MM.1S (cell line): ENCODE measurements around the gene KRT38.
"Not testable (repeated sequence)": the region's sequence is repeated elsewhere in the genome, so short reads cannot be mapped to it uniquely, and the experiment has no call there.

Experiments used
- DNase-seq: peaks from one replicate; pipeline ENCODE4 v3.0.0-alpha.2; 2015
- H2AFZ ChIP-seq: fragments of 300-600 bp; sonication (generic); 2 replicates; pipeline ENCODE4 v1.6.0; 2016; ENCODE audit warnings: antibody characterized with exemption, low read length
- H3F3A ChIP-seq: fragments of 300-600 bp; sonication (generic); 2 replicates; pipeline ENCODE4 v1.6.1; 2016; ENCODE audit warnings: mild to moderate bottlenecking, antibody characterized with exemption, low read length, moderate library complexity, mixed read lengths; ENCODE audit not compliant: insufficient read depth
- H3K27ac ChIP-seq: fragments of 300-600 bp; sonication (generic); 2 replicates; pipeline ENCODE4 v1.5.1; 2016; ENCODE audit warnings: mild to moderate bottlenecking, low read length
- H3K27me3 ChIP-seq: fragments of 300-600 bp; sonication (generic); replicated peaks from 2 replicates; pipeline ENCODE4 v1.6.0; 2016; ENCODE audit warnings: low read length; ENCODE audit not compliant: insufficient read depth
- H3K36me3 ChIP-seq: fragments of 300-600 bp; sonication (generic); replicated peaks from 2 replicates; pipeline ENCODE4 v1.6.1; 2016; ENCODE audit warnings: mild to moderate bottlenecking, low read length, mixed read lengths; ENCODE audit not compliant: insufficient read depth
- H3K4me1 ChIP-seq: fragments of 300-600 bp; sonication (generic); 2 replicates; pipeline ENCODE4 v1.6.1; 2016; ENCODE audit warnings: low read length, mixed read lengths
- H3K4me2 ChIP-seq: fragments of 300-600 bp; sonication (generic); 2 replicates; pipeline ENCODE4 v1.6.0; 2016; ENCODE audit warnings: low read depth, low read length
- H3K4me3 ChIP-seq: fragments of 300-600 bp; sonication (generic); 2 replicates; pipeline ENCODE4 v1.5.1; 2016; ENCODE audit warnings: low read length, mixed read lengths
- H3K79me2 ChIP-seq: fragments of 300-600 bp; sonication (generic); 2 replicates; pipeline ENCODE4 v1.6.1; 2016; ENCODE audit warnings: mixed run types, low read length, mixed read lengths
- H3K9ac ChIP-seq: fragments of 300-600 bp; sonication (generic); 2 replicates; pipeline ENCODE4 v1.6.1; 2016; ENCODE audit warnings: low read length, mixed read lengths
- H3K9me2 ChIP-seq: fragments of 300-600 bp; sonication (generic); replicated peaks from 2 replicates; pipeline ENCODE4 v1.6.1; 2016; ENCODE audit warnings: mild to moderate bottlenecking, low read length, mixed read lengths; ENCODE audit not compliant: insufficient read depth
- H3K9me3 ChIP-seq: fragments of 300-600 bp; sonication (generic); replicated peaks from 2 replicates; pipeline ENCODE4 v1.6.1; 2016; ENCODE audit warnings: mild to moderate bottlenecking, low read length, mixed read lengths; ENCODE audit not compliant: insufficient read depth
- H4K20me1 ChIP-seq: fragments of 300-600 bp; sonication (generic); 2 replicates; pipeline ENCODE4 v1.6.1; 2016; ENCODE audit warnings: mild to moderate bottlenecking, low read length, moderate library complexity, mixed read lengths; ENCODE audit not compliant: insufficient read depth
- EZH2 ChIP-seq: fragments of 300-600 bp; sonication (generic); optimal IDR thresholded peaks from 2 replicates; pipeline ENCODE3; 2017; ENCODE audit warnings: low read depth, mild to moderate bottlenecking, antibody characterized with exemption, low read length, mixed read lengths
- EZH2phosphoT487 ChIP-seq: fragments of 300-600 bp; sonication (generic); IDR thresholded peaks from 2 replicates; pipeline ENCODE4 v1.6.1; 2018; ENCODE audit warnings: antibody characterized with exemption, low read length
- TF ChIP-seq, protein P1 (sequence below): fragments of 300-600 bp; sonication (generic); IDR thresholded peaks from 2 replicates; pipeline ENCODE4 v1.5.1; 2016; ENCODE audit warnings: antibody characterized with exemption, low read length, mixed read lengths

KRT38 gene

DNA sequence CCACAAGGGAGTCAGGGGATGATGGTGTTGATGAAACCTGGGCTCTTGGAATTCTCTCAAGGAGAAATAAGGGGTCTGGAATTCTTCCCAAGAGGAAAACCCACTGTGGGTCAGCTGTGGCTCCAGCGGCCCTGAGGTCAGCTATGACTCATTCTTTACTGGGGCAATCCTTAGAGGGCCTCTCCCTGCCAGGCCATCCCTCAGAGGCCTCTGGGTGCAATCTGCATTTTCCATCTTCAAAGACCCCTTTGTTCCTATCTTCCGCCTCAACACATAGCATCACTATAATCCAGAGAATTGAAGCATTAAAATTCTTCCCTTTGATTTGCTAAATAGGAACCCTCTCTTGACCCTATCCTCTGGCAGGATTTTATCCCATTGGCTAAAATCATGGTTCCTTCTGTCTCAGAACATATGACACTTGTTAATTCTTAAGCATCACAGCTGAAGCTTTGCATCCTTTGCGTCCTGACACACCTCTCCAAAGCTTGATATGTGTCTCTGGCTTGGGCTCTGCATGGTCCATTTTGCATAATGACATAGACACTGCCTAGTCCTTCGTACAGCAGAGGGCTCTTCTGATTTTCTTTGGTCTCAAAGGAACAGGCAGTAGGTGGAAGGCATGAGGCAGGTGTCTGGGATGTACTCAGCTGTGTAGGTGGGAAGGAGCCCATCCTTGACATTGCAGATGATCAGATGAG, 12.0 kb downstream of the KRT38 start:
- H3K4me3 ChIP-seq = no peak overlapping the region
- H3K9ac ChIP-seq = no peak overlapping the region
- H3K4me1 ChIP-seq = no peaks in the 10 kb centered on the region
- no peaks in the 10 kb centered on the region for H3K9me2 ChIP-seq
- no peak for TF ChIP-seq EZH2
- TF ChIP-seq EZH2phosphoT487 = no peak
- TF ChIP-seq, protein P1, sequence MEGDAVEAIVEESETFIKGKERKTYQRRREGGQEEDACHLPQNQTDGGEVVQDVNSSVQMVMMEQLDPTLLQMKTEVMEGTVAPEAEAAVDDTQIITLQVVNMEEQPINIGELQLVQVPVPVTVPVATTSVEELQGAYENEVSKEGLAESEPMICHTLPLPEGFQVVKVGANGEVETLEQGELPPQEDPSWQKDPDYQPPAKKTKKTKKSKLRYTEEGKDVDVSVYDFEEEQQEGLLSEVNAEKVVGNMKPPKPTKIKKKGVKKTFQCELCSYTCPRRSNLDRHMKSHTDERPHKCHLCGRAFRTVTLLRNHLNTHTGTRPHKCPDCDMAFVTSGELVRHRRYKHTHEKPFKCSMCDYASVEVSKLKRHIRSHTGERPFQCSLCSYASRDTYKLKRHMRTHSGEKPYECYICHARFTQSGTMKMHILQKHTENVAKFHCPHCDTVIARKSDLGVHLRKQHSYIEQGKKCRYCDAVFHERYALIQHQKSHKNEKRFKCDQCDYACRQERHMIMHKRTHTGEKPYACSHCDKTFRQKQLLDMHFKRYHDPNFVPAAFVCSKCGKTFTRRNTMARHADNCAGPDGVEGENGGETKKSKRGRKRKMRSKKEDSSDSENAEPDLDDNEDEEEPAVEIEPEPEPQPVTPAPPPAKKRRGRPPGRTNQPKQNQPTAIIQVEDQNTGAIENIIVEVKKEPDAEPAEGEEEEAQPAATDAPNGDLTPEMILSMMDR = no peak
- no peaks in the 10 kb centered on the region for H3K9me3 ChIP-seq
- H4K20me1 ChIP-seq = no peaks in the 10 kb centered on the region
- H3F3A ChIP-seq = no peaks in the 10 kb centered on the region
- H2AFZ ChIP-seq = no peak overlapping the region
- no peaks in the 10 kb centered on the region for H3K36me3 ChIP-seq
- no peak overlapping the region for H3K4me2 ChIP-seq
- H3K27me3 ChIP-seq = no peaks in the 10 kb centered on the region
- no peak for DNase-seq
- no peaks in the 10 kb centered on the region for H3K79me2 ChIP-seq
- no peak overlapping the region for H3K27ac ChIP-seq

DNA sequence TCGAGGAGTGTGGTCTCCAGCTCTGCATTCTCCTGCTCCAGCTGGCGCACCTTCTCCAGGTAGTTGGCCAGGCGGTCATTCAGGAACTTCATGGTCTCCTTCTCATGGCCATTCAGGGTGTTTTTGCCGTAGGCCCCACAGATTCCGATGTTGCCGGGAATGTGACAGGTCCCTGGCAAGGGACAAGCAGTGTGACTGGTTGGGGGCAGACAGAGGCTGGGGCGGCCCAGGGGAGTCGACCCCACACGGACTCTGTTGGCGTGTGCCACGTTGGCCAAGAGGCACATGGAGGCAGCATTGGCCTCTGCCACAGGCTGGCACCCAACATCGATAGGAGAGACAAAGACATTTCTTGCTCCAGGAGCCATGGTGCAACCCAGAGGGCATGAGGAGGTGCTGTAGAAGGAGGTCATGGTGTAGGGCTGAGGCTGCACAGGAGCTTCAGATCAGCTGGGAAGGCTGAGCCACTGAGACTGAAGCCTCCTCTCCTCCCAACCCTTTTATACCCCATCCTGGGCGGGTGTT, 16.6 kb downstream of the KRT38 start, which contains the start of gene KRT37:
Gene KRT37 (minus strand): TSS at position 475 of the 525 bp plus-strand sequence. CDS start 62 bp downstream, at position 413.
- no peaks in the 10 kb centered on the region for H3K9me2 ChIP-seq
- H3K4me1 ChIP-seq = no peaks in the 10 kb centered on the region
- no peak for TF ChIP-seq EZH2phosphoT487
- TF ChIP-seq, protein P1 = no peak
- TF ChIP-seq EZH2 = no peak
- H3K36me3 ChIP-seq = no peaks in the 10 kb centered on the region
- DNase-seq = no peak
- H3K27me3 ChIP-seq = no peaks in the 10 kb centered on the region
- no peaks in the 10 kb centered on the region for H3F3A ChIP-seq
- no peak within 1 kb of the TSS for H3K4me2 ChIP-seq
- H3K27ac ChIP-seq = no peak within 1 kb of the TSS
- no peaks in the 10 kb centered on the region for H4K20me1 ChIP-seq
- H2AFZ ChIP-seq = no peak within 1 kb of the TSS
- no peaks in the 10 kb centered on the region for H3K9me3 ChIP-seq
- no peak within 1 kb of the TSS for H3K4me3 ChIP-seq
- H3K79me2 ChIP-seq = no peaks in the 10 kb centered on the region
- no peak within 1 kb of the TSS for H3K9ac ChIP-seq

DNA sequence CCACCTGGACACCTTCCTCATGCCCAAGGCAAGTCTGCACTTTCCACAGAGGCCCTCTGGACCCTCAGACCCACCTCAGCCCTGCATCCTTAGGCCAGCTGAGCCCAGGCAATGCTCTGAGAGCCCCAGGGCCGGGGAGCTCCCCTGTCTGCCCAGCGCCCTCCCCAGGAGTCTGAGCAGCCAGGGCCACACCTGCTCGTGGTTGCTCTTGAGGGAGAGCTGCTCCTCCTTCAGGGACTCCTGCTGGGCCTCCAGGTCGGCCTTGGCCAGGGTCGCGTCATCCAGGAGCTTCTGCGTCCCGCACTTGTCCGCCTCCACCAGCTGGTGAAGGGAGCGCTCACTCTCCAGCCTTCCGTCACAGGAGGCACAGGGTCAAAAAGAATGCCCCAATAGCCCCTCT, 18.2 kb downstream of the KRT38 start:
- H3K9me2 ChIP-seq, H2AFZ ChIP-seq, DNase-seq, H3K4me3 ChIP-seq, H3K27ac ChIP-seq, H3K9ac ChIP-seq, H3K36me3 ChIP-seq, H3K9me3 ChIP-seq, H3K4me1 ChIP-seq, H4K20me1 ChIP-seq, H3K27me3 ChIP-seq, H3K4me2 ChIP-seq, H3K79me2 ChIP-seq, H3F3A ChIP-seq: not testable (repeated sequence)

DNA sequence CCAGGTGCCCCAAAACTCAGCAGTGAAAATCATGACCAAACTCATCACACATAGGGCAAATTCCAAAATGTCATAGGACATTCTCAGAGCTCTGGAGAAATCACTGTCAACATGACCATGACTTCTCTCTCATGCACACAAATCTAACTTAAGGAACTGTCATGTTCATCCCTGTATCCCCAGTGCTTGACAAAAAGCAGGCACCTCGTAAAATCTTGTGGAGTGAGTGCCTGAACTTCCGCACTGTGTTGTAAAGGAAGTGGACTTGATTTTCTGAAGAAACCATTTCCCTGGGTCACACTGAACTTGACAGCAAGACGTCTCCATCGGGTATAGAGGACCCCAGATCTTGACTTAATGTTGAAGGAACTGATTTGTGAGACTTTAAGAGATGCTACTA, 19.2 kb downstream of the KRT38 start:
- H3K27me3 ChIP-seq = no peaks in the 10 kb centered on the region
- H3K4me2 ChIP-seq = no peak overlapping the region
- no peak for DNase-seq
- no peak overlapping the region for H2AFZ ChIP-seq
- TF ChIP-seq EZH2 (no peak), EZH2phosphoT487 (no peak)
- TF ChIP-seq, protein P1 = no peak
- H3K4me1 ChIP-seq = no peaks in the 10 kb centered on the region
- H3K79me2 ChIP-seq = no peaks in the 10 kb centered on the region
- no peaks in the 10 kb centered on the region for H4K20me1 ChIP-seq
- no peaks in the 10 kb centered on the region for H3K9me2 ChIP-seq
- H3K36me3 ChIP-seq = no peaks in the 10 kb centered on the region
- H3K9me3 ChIP-seq = no peaks in the 10 kb centered on the region
- no peak overlapping the region for H3K27ac ChIP-seq
- no peak overlapping the region for H3K9ac ChIP-seq
- H3F3A ChIP-seq = no peaks in the 10 kb centered on the region
- no peak overlapping the region for H3K4me3 ChIP-seq
